Thoracic aorta (tissue), 2 donors: ENCODE measurements around the gene PDSS2. TPM values are rescaled to one million over a fixed set of nuclear protein-coding genes. Genes with fewer than 3 reads are reported as not detected.
"Not testable (repeated sequence)": the region's sequence is repeated elsewhere in the genome, so short reads cannot be mapped to it uniquely, and the experiment has no call there.

Source experiments
- ATAC-seq: fragments of 150-250 bp; one replicate; pipeline ENCODE4 v1.8.0; 2017; ENCODE audit warnings: low read depth; ENCODE audit not compliant: insufficient number of reproducible peaks, low FRiP score
- DNase-seq: peaks from one replicate; pipeline ENCODE4 v3.0.0-alpha.2; 2020; ENCODE audit warnings: low spot score
- H3K27ac ChIP-seq, 2 donors: fragments of 200-600 bp; sonication (generic); 1 replicate in 1 of 2; 2 replicates in 1 of 2; pipeline ENCODE4 v1.5.1; 2016; ENCODE audit warnings: mild to moderate bottlenecking in 2 of 2, moderate library complexity in 2 of 2
- H3K27me3 ChIP-seq: fragments of 200-600 bp; sonication (generic); replicated peaks from 2 replicates; pipeline ENCODE4 v1.6.0; 2016; ENCODE audit warnings: mild to moderate bottlenecking; ENCODE audit not compliant: insufficient read depth
- H3K36me3 ChIP-seq: fragments of 200-600 bp; sonication (generic); one replicate; pipeline ENCODE4 v1.5.1; 2016
- H3K4me1 ChIP-seq, 2 donors: fragments of 200-600 bp; sonication (generic); 1 replicate in 1 of 2; 2 replicates in 1 of 2; pipeline versions ENCODE4 v1.5.1 to v1.6.0; 2016; ENCODE audit warnings: low read depth in 2 of 2, mild to moderate bottlenecking in 1 of 2; ENCODE audit not compliant: control insufficient read depth in 1 of 2
- H3K4me3 ChIP-seq: fragments of 200-600 bp; sonication (generic); 2 replicates; pipeline ENCODE4 v1.5.1; 2016; ENCODE audit warnings: mild to moderate bottlenecking
- H3K9me3 ChIP-seq: fragments of 200-600 bp; sonication (generic); 2 replicates; pipeline ENCODE4 v1.5.1; 2016
- total RNA-seq, 2 donors: library from RNA; depleted of rRNA; stranded (reverse); fragments of >200 nt; gene quantifications; one replicate each; pipeline versions ENCODE4 v1.1.0 to v1.2.3, GENCODE V29; 2016
- TF ChIP-seq, protein P1 (sequence below): fragments of 200-600 bp; sonication (generic); IDR thresholded peaks from one replicate; pipeline ENCODE4 v1.5.1; 2019; ENCODE audit warnings: antibody characterized with exemption

The PDSS2 gene
- total RNA-seq, 2 donors from 2014 or later, result 6.9 to 9.9 TPM

DNA sequence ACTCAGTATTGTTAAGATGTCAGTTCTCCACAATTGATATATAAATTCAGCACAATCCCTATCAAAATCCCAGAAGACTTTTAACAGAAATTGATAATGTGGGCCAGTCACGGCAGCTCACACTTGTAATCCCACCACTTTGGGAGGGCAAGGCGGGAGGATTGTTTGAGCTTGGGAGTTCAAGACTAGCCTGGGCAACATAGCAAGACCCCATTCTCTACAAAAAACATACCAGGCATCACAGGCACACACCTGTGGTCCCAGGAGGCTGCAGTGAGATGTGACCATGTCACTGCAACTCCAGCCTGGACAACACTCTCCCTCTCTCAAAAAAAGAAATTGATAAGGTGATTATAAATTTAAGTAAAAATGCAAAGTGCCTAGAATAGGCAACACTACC lies 90.9 kb downstream of the PDSS2 start:
- Histone ChIP-seq H3K27ac (no peak overlapping the region), H3K36me3 (no peaks in the 10 kb centered on the region), H3K4me1 (no peaks in the 10 kb centered on the region), H3K27me3 (no peaks in the 10 kb centered on the region), H3K4me3 (no peak overlapping the region), H3K9me3 (no peaks in the 10 kb centered on the region)
- ATAC-seq (no peak), DNase-seq (no peak)
- TF ChIP-seq, protein P1, sequence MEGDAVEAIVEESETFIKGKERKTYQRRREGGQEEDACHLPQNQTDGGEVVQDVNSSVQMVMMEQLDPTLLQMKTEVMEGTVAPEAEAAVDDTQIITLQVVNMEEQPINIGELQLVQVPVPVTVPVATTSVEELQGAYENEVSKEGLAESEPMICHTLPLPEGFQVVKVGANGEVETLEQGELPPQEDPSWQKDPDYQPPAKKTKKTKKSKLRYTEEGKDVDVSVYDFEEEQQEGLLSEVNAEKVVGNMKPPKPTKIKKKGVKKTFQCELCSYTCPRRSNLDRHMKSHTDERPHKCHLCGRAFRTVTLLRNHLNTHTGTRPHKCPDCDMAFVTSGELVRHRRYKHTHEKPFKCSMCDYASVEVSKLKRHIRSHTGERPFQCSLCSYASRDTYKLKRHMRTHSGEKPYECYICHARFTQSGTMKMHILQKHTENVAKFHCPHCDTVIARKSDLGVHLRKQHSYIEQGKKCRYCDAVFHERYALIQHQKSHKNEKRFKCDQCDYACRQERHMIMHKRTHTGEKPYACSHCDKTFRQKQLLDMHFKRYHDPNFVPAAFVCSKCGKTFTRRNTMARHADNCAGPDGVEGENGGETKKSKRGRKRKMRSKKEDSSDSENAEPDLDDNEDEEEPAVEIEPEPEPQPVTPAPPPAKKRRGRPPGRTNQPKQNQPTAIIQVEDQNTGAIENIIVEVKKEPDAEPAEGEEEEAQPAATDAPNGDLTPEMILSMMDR, result no peak

DNA sequence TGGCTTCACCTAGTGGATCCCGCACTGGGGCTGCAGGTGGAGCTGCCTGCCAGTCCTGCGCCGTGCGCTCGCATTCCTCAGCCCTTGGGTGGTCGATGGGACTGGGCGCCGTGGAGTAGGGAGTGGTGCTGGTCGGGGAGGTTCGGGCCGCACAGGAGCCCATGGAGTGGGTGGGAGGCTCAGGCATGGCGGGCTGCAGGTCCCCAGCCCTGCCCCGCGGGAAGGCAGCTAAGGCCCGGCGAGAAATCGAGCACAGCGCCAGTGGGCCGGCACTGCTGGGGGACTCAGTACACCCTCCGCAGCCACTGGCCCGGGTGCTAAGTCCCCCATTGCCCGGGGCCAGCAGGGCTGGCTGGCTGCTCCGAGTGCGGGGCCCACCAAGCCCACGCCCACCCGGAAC lies 95.2 kb downstream of the PDSS2 start:
- not testable (repeated sequence) for ATAC-seq

DNA sequence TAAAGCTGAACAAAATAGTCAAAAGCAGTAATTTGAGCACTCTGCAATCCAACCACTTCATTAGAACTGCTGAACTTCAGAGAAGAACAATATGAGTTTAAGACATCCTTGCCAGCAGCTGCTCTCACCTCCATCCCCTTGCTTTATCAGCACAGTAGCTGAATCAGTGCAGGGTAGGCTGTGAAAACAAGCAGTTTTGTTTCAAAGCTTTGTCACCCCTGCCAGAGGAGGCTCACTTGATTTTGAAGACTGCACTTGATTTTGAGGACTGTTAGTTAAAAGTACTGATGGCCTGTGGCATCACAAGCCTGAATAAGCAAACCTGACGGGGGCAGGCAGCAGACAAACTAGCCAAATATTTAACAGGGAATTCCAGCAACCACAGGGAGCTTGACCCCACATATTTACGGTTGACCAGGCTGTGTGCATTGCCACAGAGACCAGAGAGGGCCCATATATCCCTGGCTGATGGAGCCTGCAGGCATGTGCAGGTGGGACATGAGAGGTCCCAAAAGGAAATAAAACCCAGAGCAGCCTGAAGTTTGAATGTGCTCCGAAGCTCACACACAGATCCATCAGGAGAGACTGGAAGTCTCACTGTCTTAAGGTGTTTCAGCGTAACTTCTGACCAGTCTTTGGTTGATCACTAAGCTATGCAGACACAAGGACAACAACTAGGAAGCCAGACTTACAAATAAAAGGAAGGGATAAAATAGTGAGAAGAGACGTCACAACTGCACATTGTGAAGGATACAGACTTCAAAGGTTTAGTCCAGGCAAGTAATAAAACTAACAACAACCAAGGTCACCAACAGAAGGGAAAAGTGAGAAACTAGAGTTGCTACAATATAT lies 97.4 kb downstream of the PDSS2 start:
- no peaks in the 10 kb centered on the region for H3K36me3 ChIP-seq
- no peaks in the 10 kb centered on the region for H3K27me3 ChIP-seq
- H3K9me3 ChIP-seq, result no peaks in the 10 kb centered on the region
- TF ChIP-seq, protein P1, result no peak
- DNase-seq (no peak), ATAC-seq (no peak)
- no peak overlapping the region for H3K27ac ChIP-seq
- no peaks in the 10 kb centered on the region for H3K4me1 ChIP-seq
- no peak overlapping the region for H3K4me3 ChIP-seq

More for the DNA sequence above, 95.2 kb downstream of the PDSS2 start:
- DNase-seq, H3K27ac ChIP-seq, H3K4me1 ChIP-seq, H3K27me3 ChIP-seq, H3K9me3 ChIP-seq, H3K36me3 ChIP-seq, H3K4me3 ChIP-seq: not testable (repeated sequence)

DNA sequence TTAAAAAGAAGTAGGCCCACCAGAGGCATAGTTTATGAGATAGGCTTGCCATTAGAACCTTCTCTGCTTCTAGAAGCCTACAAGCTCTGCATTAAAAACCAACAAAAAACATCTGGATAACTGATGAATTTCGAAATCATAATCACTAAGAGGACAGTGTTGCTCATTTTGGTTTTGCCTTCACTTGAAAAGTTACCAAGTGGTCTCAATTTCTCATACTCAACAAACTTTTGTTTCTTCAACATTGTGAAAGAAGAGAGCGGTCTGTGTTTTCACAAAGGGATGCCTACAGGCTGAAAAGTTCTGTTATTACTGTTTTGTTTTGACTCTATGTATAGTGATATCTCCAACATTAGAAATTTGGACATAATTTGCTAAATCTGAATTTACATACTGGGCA lies 98.9 kb downstream of the PDSS2 start:
- Histone ChIP-seq H3K36me3 (no peaks in the 10 kb centered on the region), H3K27me3 (no peaks in the 10 kb centered on the region), H3K27ac (no peak overlapping the region), H3K4me3 (no peak overlapping the region), H3K9me3 (no peaks in the 10 kb centered on the region), H3K4me1 (peaks cover 0 to 1% of the 10 kb centered on the region in 2 donors)
- no peak for ATAC-seq
- TF ChIP-seq, protein P1, result no peak
- no peak for DNase-seq

DNA sequence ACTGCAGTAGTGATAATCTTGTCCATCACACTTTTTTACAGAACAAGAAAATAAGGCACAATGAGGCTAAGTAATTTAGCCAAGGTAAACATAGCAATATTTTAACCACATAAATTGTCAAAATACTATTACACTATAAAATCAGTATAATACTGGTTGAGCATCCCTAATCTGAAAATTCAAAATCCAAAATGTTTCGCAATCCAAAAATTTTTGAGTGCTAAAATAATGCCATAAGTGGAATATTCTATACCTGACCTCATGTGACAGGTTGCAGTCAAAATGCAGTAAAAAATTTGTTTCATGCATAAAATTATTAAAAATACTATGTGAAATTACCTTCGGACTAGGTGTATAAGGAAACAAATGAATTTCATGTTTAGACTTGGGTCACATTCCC lies 101.5 kb downstream of the PDSS2 start:
- no peak for ATAC-seq
- no peak for DNase-seq
- H3K9me3 ChIP-seq, result no peaks in the 10 kb centered on the region

More for the DNA sequence above, 101.5 kb downstream of the PDSS2 start:
- Histone ChIP-seq H3K27me3 (no peaks in the 10 kb centered on the region), H3K27ac (no peak overlapping the region), H3K4me3 (no peak overlapping the region), H3K36me3 (no peaks in the 10 kb centered on the region), H3K4me1 (peaks cover 3 to 4% of the 10 kb centered on the region in 2 donors)
- TF ChIP-seq, protein P1, result no peak
